Measurements from ENCODE around the gene SYNDIG1L. TPM values are rescaled to one million over a fixed set of nuclear protein-coding genes. Genes with fewer than 3 reads are reported as not detected.

Gene SYNDIG1L
- polyA plus RNA-seq, 3 donors: 0.23 to 0.31 (median 0.30) TPM

DNA sequence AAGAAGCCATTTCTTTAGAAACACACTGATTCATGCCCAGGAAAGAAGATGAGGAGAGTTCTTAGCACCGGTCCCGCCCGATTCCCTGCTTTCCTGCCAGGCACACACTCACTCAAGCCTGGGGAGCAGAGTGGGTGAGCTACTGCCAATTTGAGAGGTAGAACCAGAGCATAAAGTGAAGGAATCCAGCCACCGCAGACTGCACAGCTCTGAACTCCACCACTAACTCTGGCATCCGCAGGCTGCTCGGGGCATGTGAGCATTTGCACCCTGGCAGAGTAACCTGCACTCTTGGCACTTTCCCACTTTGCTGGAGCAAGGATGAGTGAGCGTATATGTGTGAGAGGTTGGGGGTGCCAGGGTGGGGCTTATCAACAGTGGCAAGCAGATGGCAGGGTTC lies 4.0 kb upstream of the SYNDIG1L start:
- no peak for DNase-seq

DNA sequence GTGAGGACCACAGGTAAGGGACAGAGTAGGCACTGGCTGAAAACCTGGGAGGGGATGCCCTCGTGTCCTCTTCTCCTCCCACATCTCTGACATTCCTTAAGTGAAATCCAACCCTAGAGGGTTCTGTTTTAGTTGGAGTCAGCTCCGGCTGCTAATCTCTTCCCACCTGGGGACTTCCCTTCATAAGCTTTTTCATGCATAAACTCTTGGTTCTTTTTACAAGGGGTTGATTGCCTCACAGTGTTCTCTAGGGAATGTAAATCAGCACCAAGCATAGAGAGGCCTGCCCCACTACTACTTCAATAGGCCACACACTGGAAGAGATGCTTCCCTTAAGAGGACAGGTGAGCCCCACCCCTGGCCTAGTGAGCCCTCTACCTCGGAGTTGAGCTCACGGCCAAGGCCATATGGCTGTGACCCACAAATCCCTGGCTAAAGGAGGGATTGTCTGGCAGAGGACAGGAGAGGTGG lies 3.2 kb upstream of the SYNDIG1L start:
- no peak for DNase-seq

GRCh38 chr14:74427651-74428050 lies 1.6 kb upstream of the SYNDIG1L start:
- DNase-seq: no peak

DNA sequence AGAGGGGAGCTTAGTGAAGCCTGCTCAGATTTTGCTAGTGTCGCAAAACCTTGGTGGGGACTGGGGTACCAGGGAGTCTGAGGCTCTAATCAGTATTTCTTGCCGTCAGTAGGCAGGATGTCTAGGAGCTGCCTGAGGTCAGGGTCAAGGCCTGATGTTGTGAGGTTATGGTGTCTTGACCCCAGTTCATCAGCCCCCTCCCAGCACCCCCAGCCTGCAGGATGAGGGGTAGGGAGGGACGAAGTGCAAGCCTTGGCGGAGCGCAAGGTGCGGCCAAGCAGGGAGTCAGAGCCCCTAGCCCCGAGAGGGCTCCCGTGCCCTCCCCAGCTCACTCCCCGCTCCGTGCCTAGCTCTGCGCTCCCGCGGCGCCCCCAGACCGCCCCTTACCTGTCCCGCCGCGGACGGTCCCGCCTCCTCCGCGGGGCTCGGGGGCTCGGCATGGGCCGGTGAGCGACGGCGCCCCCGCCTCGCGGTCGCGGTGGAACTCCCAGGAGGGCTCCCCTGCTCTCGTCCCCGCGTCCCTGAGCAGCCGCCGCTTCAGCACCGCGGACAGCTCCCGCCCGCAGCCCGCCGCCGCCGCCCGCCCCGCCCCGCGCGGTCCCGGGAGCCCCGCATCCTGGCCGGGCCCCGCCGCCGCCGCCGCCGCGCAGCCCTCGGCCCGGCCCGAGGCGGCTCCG lies 347 bp downstream of the SYNDIG1L start:
- peak; percentile 45 for DNase-seq

DNA sequence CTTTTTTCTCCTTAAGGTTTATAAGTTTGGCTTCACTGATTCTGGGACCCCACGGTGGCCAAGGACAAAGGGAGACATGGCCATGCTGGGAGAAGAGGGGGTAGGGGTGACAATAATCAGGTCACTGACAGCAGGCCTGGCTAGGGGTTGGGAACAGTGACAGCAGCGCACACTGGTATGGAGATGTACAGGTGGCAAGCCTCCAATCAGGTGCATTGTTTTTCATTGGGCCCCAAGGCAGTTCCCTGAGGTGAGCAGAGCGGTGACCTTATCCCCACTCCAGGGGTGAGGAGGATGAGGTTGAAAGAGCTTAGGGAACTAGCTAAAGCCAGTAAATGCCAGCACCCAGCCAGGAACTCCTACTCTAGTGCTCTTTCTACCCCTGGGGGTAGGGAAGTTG lies 1.4 kb downstream of the SYNDIG1L start:
- DNase-seq: no peak

GRCh38 chr14:74423246-74423645 lies 2.8 kb downstream of the SYNDIG1L start:
- DNase-seq: no peak

- DNase-seq: no peak
Measured at GRCh38 chr14:74421981-74422380, 4.0 kb downstream of the SYNDIG1L start.

DNA sequence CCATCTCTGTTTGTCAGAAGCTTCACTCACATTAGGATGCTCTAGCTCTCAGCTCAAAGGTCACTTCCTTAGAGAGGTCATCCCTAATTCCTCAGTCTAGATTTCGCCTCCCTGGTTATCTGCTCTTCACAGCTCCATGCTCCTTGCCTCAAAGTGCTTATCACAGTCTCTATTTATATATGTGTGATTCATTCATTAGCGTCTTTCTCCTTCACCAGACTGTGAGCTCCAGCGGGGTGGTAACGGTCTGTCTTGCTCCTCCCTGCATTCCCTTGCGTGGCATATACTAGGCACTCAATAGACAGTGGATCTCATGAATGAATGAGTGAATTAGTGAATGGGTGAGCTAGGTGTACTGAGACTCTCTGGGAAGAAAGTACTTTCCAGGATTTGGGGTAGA lies 6.9 kb downstream of the SYNDIG1L start:
- DNase-seq: no peak

GRCh38 chr14:74418031-74418430 lies 8.0 kb downstream of the SYNDIG1L start:
- DNase-seq: no peak

- DNase-seq: no peak
Measured at GRCh38 chr14:74417611-74418010, 8.4 kb downstream of the SYNDIG1L start.

DNA sequence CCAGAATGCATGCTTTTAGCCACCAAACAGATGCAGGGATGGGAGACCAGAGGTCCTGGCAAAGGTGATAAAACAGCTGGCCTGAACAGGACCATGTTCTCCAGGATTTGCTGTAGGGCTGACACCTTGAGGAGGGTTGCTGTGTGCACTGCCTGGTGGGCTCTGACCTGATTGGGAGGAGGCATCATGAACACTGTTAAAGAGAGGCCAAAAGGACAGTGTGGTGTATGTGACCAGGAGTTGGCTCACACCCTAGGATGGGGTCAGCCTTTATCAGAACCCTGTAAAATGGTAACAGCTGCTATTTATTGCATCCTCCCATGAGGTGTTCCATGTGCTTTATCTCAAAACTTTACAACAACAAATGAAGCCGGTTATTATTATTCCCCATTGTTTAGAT lies 8.8 kb downstream of the SYNDIG1L start:
- DNase-seq: no peak

GRCh38 chr14:74415115-74415437 lies 10.9 kb downstream of the SYNDIG1L start:
- no peak for DNase-seq

DNA sequence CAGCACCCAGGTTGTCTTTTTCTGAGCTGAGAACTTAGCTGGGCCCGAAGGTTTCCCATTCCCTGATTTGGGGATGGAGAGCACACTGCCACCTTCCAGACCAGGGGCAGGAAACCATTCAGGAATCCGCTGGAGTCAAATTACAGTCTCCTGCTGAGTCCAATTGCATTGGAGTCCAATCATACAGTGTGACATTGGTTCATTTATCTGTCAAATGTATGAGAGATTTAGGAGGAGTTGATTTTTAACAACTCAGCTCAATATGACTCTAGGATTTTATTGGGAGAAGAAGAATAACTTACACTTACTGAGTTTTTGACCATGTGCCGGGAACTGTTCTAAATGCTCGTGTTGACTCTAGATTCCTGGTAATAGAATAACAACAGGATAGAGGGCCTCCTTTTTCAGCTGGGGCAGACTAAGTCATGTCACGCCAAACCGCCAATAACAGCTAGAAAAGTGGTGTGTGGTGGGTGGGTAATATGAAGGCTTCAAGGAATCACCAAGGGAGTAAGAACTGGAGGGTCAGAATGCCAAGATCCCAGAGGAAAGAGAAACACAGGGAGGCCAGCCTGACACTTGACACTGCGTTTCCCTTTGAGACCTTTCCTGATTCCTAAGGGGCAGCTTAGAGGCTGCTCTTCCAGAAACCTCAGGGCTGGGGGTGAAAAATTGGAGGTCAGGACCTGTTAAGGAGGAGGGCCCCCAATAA lies 11.5 kb downstream of the SYNDIG1L start:
- no peak for DNase-seq

DNA sequence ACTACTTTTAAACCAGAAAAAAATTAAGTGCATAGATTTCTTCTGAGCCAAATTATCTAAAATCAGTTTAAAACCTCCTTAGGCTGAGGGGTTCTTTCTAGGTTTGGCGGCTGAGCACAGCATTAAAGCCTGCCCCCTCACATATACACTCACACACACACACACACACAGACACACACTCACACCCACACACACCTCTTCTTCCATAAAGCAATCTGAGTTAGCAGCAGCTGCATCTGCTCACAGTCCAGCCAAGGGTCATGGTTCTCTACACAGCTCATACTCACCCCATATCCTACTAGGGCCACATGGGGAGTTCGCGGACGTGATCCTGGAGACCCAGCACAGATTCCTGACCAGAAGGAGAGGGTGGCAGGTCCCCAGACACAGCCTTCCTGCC lies 12.4 kb downstream of the SYNDIG1L start:
- no peak for DNase-seq

GRCh38 chr14:74412753-74413152 lies 13.3 kb downstream of the SYNDIG1L start:
- no peak for DNase-seq

- no peak for DNase-seq
Measured at GRCh38 chr14:74411671-74412070, 14.3 kb downstream of the SYNDIG1L start.

- DNase-seq: no peak
Measured at GRCh38 chr14:74409441-74409840, 16.6 kb downstream of the SYNDIG1L start.

- DNase-seq: no peak
Measured at GRCh38 chr14:74408870-74409269, 17.1 kb downstream of the SYNDIG1L start.

- no peak for DNase-seq
Measured at GRCh38 chr14:74407801-74408154, 18.2 kb downstream of the SYNDIG1L start.

GRCh38 chr14:74407021-74407800 lies 18.8 kb downstream of the SYNDIG1L start:
- DNase-seq: no peak

- no peak for DNase-seq
Measured at GRCh38 chr14:74405663-74406062, 20.3 kb downstream of the SYNDIG1L start.

- no peak for DNase-seq
Measured at GRCh38 chr14:74404435-74404834, 21.6 kb downstream of the SYNDIG1L start.

Data from renal pelvis (tissue), 4 donors.